Ectodermal cell (in vitro differentiated cells): ENCODE results near the gene SLC35B2. TPM values are rescaled to one million over a fixed set of nuclear protein-coding genes. Genes with fewer than 3 reads are reported as not detected.

Experiments used
- H3K27ac ChIP-seq: 2 replicates; pipeline ENCODE4 v1.7.0; 2013; ENCODE audit warnings: mild to moderate bottlenecking, low read depth, low read length; ENCODE audit not compliant: insufficient read depth, poor library complexity, severe bottlenecking
- H3K27me3 ChIP-seq: 2 replicates; pipeline ENCODE4 v1.7.0; 2013; ENCODE audit warnings: mild to moderate bottlenecking, low read length; ENCODE audit not compliant: insufficient read depth, control insufficient read depth, poor library complexity, severe bottlenecking
- H3K36me3 ChIP-seq: one replicate; pipeline ENCODE4 v1.7.0; 2013; ENCODE audit warnings: low read length; ENCODE audit not compliant: control insufficient read depth, insufficient read depth
- H3K4me1 ChIP-seq: one replicate; pipeline ENCODE4 v1.7.0; 2013; ENCODE audit warnings: low read length; ENCODE audit not compliant: control insufficient read depth, insufficient read depth
- H3K4me3 ChIP-seq: 2 replicates; pipeline ENCODE4 v1.7.0; 2013; ENCODE audit warnings: low read depth, low read length, control low read depth; ENCODE audit not compliant: insufficient read depth
- H3K9me3 ChIP-seq: 2 replicates; pipeline ENCODE4 v1.7.0; 2013; ENCODE audit warnings: mild to moderate bottlenecking, low read length, moderate library complexity; ENCODE audit not compliant: control insufficient read depth
- WGBS, 2 experiments: methylation state at CpG; one replicate each; pipeline ENCODE4 v1.1.7; 2013; ENCODE audit warnings: missing lambda C conversion rate in 2 of 2; 5-methylcytosine and 5-hydroxymethylcytosine counted together
- polyA plus RNA-seq, 4 experiments: library from polyadenylated mRNA; stranded (reverse); fragments of 50-300 nt; gene quantifications; one replicate each; pipeline ENCODE4 v1.2.3, GENCODE V29; 2013

The SLC35B2 gene
- polyA plus RNA-seq (2013, experiment 1 of 4): 46.3 TPM
- polyA plus RNA-seq (2013, experiment 2 of 4): 48.6 TPM
- polyA plus RNA-seq (2013, experiment 3 of 4): 39.6 TPM
- 40.0 TPM for polyA plus RNA-seq (2013, experiment 4 of 4)

- peaks cover 23% of the 10 kb centered on the region for H3K36me3 ChIP-seq
- 0 to 1% methylated on average over 80 of the region's 80 CpGs for WGBS, 2 experiments
- no peaks in the 10 kb centered on the region for H3K9me3 ChIP-seq
- no peaks in the 10 kb centered on the region for H3K27me3 ChIP-seq
- peaks cover 7% of the 10 kb centered on the region for H3K4me1 ChIP-seq
- H3K4me3 ChIP-seq: peak within 1 kb of the TSS; percentile 85
- peak within 1 kb of the TSS; percentile 95 for H3K27ac ChIP-seq
Observed at GRCh38 chr6:44257025-44257752, at the start of gene SLC35B2. Gene SLC35B2 (minus strand): TSS chr6:44257528. CDS start chr6:44257410, 118 bp downstream.

- H3K9me3 ChIP-seq: no peaks in the 10 kb centered on the region
- 97 to 98% methylated on average over 8 of the region's 8 CpGs for WGBS, 2 experiments
- no peaks in the 10 kb centered on the region for H3K27me3 ChIP-seq
- peaks cover 62% of the 10 kb centered on the region for H3K36me3 ChIP-seq
- no peak overlapping the region for H3K27ac ChIP-seq
- H3K4me1 ChIP-seq: no peaks in the 10 kb centered on the region
- no peak overlapping the region for H3K4me3 ChIP-seq
Observed at GRCh38 chr6:44306710-44307109, 49.4 kb upstream of the SLC35B2 start.

DNA sequence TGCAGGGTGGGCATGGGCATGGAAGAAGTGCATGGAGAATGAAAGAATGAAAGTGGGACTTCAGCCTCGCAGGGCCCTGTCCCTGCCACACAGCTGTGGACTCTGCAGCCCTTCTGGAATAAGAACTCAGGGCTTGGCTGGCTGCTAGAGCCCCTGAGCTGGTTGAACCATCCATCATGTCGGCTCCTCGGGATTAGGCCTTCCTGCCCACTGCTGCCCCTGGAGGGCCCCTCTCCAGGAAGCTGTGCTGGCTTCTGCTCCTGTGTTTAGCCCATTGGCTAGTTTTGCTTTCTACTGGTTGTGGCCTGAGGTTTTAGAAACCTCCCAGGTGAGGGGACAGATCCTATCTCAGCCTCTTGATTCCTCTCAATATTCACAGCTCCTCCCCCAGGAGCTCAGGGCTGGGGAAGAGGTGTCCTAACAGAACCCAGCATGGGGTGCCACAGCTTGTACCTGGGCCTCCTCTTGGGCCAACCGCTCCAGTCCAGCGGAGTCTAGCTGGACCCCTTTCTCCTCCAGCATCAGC, 47.9 kb upstream of the SLC35B2 start:
- Histone ChIP-seq H3K36me3 (peaks cover 69% of the 10 kb centered on the region), H3K4me1 (no peaks in the 10 kb centered on the region), H3K27me3 (no peaks in the 10 kb centered on the region), H3K27ac (peak overlapping the region; percentile 50), H3K9me3 (no peaks in the 10 kb centered on the region), H3K4me3 (no peak overlapping the region)
- 91 to 94% methylated on average over 5 of the region's 5 CpGs for WGBS, 2 experiments

GRCh38 chr6:44304282-44305199, 47.2 kb upstream of the SLC35B2 start:
- Histone ChIP-seq H3K27ac (no peak overlapping the region), H3K9me3 (no peaks in the 10 kb centered on the region), H3K36me3 (peaks cover 64% of the 10 kb centered on the region), H3K27me3 (no peaks in the 10 kb centered on the region), H3K4me3 (no peak overlapping the region), H3K4me1 (no peaks in the 10 kb centered on the region)
- 88 to 89% methylated on average over 25 of the region's 25 CpGs for WGBS, 2 experiments

GRCh38 chr6:44303842-44304241, 46.5 kb upstream of the SLC35B2 start:
- H3K27ac ChIP-seq: no peak overlapping the region
- H3K36me3 ChIP-seq: peaks cover 57% of the 10 kb centered on the region
- no peak overlapping the region for H3K4me3 ChIP-seq
- WGBS, 2 experiments: 95% methylated on average over 6 of the region's 6 CpGs
- H3K4me1 ChIP-seq: no peaks in the 10 kb centered on the region
- H3K9me3 ChIP-seq: no peaks in the 10 kb centered on the region
- no peaks in the 10 kb centered on the region for H3K27me3 ChIP-seq

GRCh38 chr6:44302856-44303255, 45.5 kb upstream of the SLC35B2 start:
- 89% methylated on average over 12 of the region's 12 CpGs for WGBS, 2 experiments
- Histone ChIP-seq H3K36me3 (peaks cover 51% of the 10 kb centered on the region), H3K4me3 (no peak overlapping the region), H3K9me3 (no peaks in the 10 kb centered on the region), H3K4me1 (no peaks in the 10 kb centered on the region), H3K27me3 (peaks cover 6% of the 10 kb centered on the region), H3K27ac (no peak overlapping the region)

- Histone ChIP-seq H3K9me3 (no peaks in the 10 kb centered on the region), H3K4me3 (no peak overlapping the region), H3K36me3 (peaks cover 46% of the 10 kb centered on the region), H3K27ac (no peak overlapping the region), H3K4me1 (peaks cover 2% of the 10 kb centered on the region), H3K27me3 (peaks cover 15% of the 10 kb centered on the region)
- WGBS, 2 experiments: 95 to 97% methylated on average over 14 of the region's 14 CpGs
Observed at GRCh38 chr6:44301782-44302564, 44.6 kb upstream of the SLC35B2 start.

DNA sequence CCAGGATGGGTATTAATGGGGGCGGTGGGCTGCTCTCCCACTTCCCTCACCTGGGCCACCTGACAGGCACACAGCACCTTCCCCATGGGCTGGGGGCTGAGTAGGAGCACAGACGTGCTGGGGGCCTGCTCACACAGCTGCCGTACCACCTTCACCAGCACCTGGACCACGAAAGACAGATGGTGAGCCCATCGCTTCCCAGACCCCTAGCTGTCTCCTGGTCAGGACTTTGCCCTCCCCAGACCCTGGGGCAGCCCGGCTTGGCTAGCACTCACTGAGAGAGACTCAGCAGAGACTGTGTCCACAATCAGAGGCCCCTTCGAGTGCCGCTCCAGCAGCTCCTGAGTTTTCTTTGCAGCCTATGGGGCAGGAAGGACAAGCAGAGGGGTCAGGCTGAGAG, 43.8 kb upstream of the SLC35B2 start:
- peaks cover 23% of the 10 kb centered on the region for H3K27me3 ChIP-seq
- peaks cover 43% of the 10 kb centered on the region for H3K36me3 ChIP-seq
- 94 to 95% methylated on average over 8 of the region's 8 CpGs for WGBS, 2 experiments
- no peak overlapping the region for H3K4me3 ChIP-seq
- peaks cover 6% of the 10 kb centered on the region for H3K4me1 ChIP-seq
- no peaks in the 10 kb centered on the region for H3K9me3 ChIP-seq
- H3K27ac ChIP-seq: no peak overlapping the region

- Histone ChIP-seq H3K36me3 (peaks cover 42% of the 10 kb centered on the region), H3K27ac (no peak overlapping the region), H3K4me3 (no peak overlapping the region), H3K27me3 (peaks cover 31% of the 10 kb centered on the region), H3K9me3 (no peaks in the 10 kb centered on the region), H3K4me1 (peaks cover 6% of the 10 kb centered on the region)
- WGBS, 2 experiments: 81 to 82% methylated on average over 7 of the region's 7 CpGs
Observed at GRCh38 chr6:44300292-44300823, 43.0 kb upstream of the SLC35B2 start.
